Mammary epithelial cell (primary cell): ENCODE data around the gene SLC22A17.
"Not testable (repeated sequence)": the region's sequence is repeated elsewhere in the genome, so short reads cannot be mapped to it uniquely, and the experiment has no call there.

Source experiments
- EZH2 ChIP-seq: IDR thresholded peaks from 2 replicates; pipeline ENCODE4 v1.6.1; 2012; ENCODE audit warnings: low read length, inconsistent platforms, borderline replicate concordance
- TF ChIP-seq, protein P1 (sequence below), 2 donors: IDR thresholded peaks in 1 of 2; conservative IDR thresholded peaks in 1 of 2; 2 replicates each; pipeline ENCODE4 v1.5.1; 2011 to 2012; ENCODE audit warnings: inconsistent platforms in 2 of 2, low read length in 2 of 2, mild to moderate bottlenecking in 2 of 2, control low read depth in 1 of 2, low read depth in 1 of 2; ENCODE audit not compliant: insufficient read depth in 1 of 2; ENCODE audit errors: extremely low read depth in 1 of 2

DNA sequence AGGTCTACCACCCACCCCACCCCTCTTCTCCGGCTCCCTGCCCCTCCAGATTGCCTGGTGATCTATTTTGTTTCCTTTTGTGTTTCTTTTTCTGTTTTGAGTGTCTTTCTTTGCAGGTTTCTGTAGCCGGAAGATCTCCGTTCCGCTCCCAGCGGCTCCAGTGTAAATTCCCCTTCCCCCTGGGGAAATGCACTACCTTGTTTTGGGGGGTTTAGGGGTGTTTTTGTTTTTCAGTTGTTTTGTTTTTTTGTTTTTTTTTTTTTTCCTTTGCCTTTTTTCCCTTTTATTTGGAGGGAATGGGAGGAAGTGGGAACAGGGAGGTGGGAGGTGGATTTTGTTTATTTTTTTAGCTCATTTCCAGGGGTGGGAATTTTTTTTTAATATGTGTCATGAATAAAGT, 26.9 kb downstream of the SLC22A17 start:
- TF ChIP-seq, protein P1, sequence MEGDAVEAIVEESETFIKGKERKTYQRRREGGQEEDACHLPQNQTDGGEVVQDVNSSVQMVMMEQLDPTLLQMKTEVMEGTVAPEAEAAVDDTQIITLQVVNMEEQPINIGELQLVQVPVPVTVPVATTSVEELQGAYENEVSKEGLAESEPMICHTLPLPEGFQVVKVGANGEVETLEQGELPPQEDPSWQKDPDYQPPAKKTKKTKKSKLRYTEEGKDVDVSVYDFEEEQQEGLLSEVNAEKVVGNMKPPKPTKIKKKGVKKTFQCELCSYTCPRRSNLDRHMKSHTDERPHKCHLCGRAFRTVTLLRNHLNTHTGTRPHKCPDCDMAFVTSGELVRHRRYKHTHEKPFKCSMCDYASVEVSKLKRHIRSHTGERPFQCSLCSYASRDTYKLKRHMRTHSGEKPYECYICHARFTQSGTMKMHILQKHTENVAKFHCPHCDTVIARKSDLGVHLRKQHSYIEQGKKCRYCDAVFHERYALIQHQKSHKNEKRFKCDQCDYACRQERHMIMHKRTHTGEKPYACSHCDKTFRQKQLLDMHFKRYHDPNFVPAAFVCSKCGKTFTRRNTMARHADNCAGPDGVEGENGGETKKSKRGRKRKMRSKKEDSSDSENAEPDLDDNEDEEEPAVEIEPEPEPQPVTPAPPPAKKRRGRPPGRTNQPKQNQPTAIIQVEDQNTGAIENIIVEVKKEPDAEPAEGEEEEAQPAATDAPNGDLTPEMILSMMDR (conservative IDR thresholded peaks at IDR 0.05 in 1 of 2, IDR thresholded peaks at IDR 0.05 in 1 of 2; ENCODE audit: extremely low read depth in 1 of 2, insufficient read depth in 1 of 2, low read depth in 1 of 2, low read length in 2 of 2), result not testable (repeated sequence)
- TF ChIP-seq EZH2, result not testable (repeated sequence)
